Mesenchymal stem cell (in vitro differentiated cells and primary cell): ENCODE measurements around the gene SEC23B.
A peak's percentile ranks its signal among the peaks of the same experiment; 100 is the strongest.
"Not testable (repeated sequence)": the region's sequence is repeated elsewhere in the genome, so short reads cannot be mapped to it uniquely, and the experiment has no call there.

Source experiments
- DNase-seq: peaks from one replicate; pipeline ENCODE4 v3.0.0-alpha.2; 2013
- H2AFZ ChIP-seq: one replicate; pipeline ENCODE4 v1.6.1; 2013; ENCODE audit warnings: low read depth, mild to moderate bottlenecking, control low read depth, inconsistent platforms, low read length, moderate library complexity
- H2AK5ac ChIP-seq: 2 replicates; pipeline ENCODE4 v1.6.1; 2013; ENCODE audit warnings: low read length, moderate library complexity, mild to moderate bottlenecking, inconsistent platforms; ENCODE audit not compliant: severe bottlenecking
- H2BK120ac ChIP-seq: one replicate; pipeline ENCODE4 v1.6.1; 2013; ENCODE audit warnings: low read depth, mild to moderate bottlenecking, inconsistent platforms, low read length, moderate library complexity
- H2BK12ac ChIP-seq, 2 experiments: one replicate each; pipeline ENCODE4 v1.6.1; 2013; ENCODE audit warnings: inconsistent platforms in 2 of 2, low read length in 2 of 2, mild to moderate bottlenecking in 2 of 2, moderate library complexity in 2 of 2, control low read depth in 1 of 2
- H2BK15ac ChIP-seq: one replicate; pipeline ENCODE4 v1.6.1; 2013; ENCODE audit warnings: mild to moderate bottlenecking, low read depth, inconsistent platforms; ENCODE audit not compliant: poor library complexity, severe bottlenecking
- H2BK5ac ChIP-seq: 2 replicates; pipeline ENCODE4 v1.6.1; 2013; ENCODE audit warnings: low read depth, mild to moderate bottlenecking, low read length, control low read depth, inconsistent platforms; ENCODE audit not compliant: poor library complexity, severe bottlenecking
- H3K14ac ChIP-seq, 2 experiments: one replicate each; pipeline ENCODE4 v1.6.1; 2013; ENCODE audit warnings: inconsistent platforms in 2 of 2, low read length in 2 of 2, control low read depth in 1 of 2, mild to moderate bottlenecking in 1 of 2, moderate library complexity in 1 of 2
- H3K18ac ChIP-seq, 2 experiments: one replicate each; pipeline ENCODE4 v1.6.1; 2013; ENCODE audit warnings: inconsistent platforms in 2 of 2, low read length in 2 of 2, control low read depth in 1 of 2, low read depth in 1 of 2, mild to moderate bottlenecking in 1 of 2
- H3K23ac ChIP-seq, 2 experiments: one replicate each; pipeline ENCODE4 v1.6.1; 2013; ENCODE audit warnings: inconsistent platforms in 2 of 2, low read length in 2 of 2, mild to moderate bottlenecking in 2 of 2, moderate library complexity in 2 of 2, control low read depth in 1 of 2
- H3K27ac ChIP-seq: 2 replicates; pipeline ENCODE4 v1.5.1; 2013; ENCODE audit warnings: mild to moderate bottlenecking, moderate library complexity, low read length, control low read depth, inconsistent platforms; ENCODE audit not compliant: poor library complexity, severe bottlenecking
- H3K27me3 ChIP-seq, 2 experiments: 2 replicates each; pipeline versions ENCODE4 v1.6.1 to v1.7.0; 2013; ENCODE audit warnings: low read length in 2 of 2, mild to moderate bottlenecking in 2 of 2, moderate library complexity in 2 of 2, control low read depth in 1 of 2, inconsistent platforms in 1 of 2; ENCODE audit not compliant: control insufficient read depth in 1 of 2, insufficient read depth in 1 of 2
- H3K36me3 ChIP-seq, 2 experiments: 2 replicates each; pipeline versions ENCODE4 v1.6.1 to v1.7.0; 2013; ENCODE audit warnings: low read length in 2 of 2, control low read depth in 1 of 2, inconsistent platforms in 1 of 2, low read depth in 1 of 2, mild to moderate bottlenecking in 1 of 2; ENCODE audit not compliant: insufficient read depth in 2 of 2, control insufficient read depth in 1 of 2
- H3K4ac ChIP-seq, 2 experiments: one replicate each; pipeline ENCODE4 v1.6.1; 2013; ENCODE audit warnings: inconsistent platforms in 2 of 2, low read length in 2 of 2, mild to moderate bottlenecking in 2 of 2, moderate library complexity in 2 of 2, control low read depth in 1 of 2, low read depth in 1 of 2
- H3K4me1 ChIP-seq: 2 replicates; pipeline ENCODE4 v1.6.1; 2013; ENCODE audit warnings: low read depth, low read length, control low read depth; ENCODE audit not compliant: control insufficient read depth, insufficient read depth
- H3K4me2 ChIP-seq: 2 replicates; pipeline ENCODE4 v1.6.1; 2013; ENCODE audit warnings: low read length, mild to moderate bottlenecking, inconsistent platforms; ENCODE audit not compliant: poor library complexity, severe bottlenecking
- H3K4me3 ChIP-seq, 2 experiments: 2 replicates each; pipeline versions ENCODE4 v1.5.1 to v1.7.0; 2013; ENCODE audit warnings: low read length in 2 of 2, mild to moderate bottlenecking in 2 of 2, control low read depth in 1 of 2, low read depth in 1 of 2; ENCODE audit not compliant: insufficient read depth in 1 of 2
- H3K79me1 ChIP-seq: replicated peaks from 2 replicates; pipeline ENCODE4 v1.6.1; 2013; ENCODE audit warnings: mild to moderate bottlenecking, control low read depth, low read length, inconsistent platforms; ENCODE audit not compliant: poor library complexity, severe bottlenecking
- H3K9ac ChIP-seq: 2 replicates; pipeline ENCODE4 v1.7.0; 2013; ENCODE audit warnings: mild to moderate bottlenecking, low read length, moderate library complexity
- H3K9me3 ChIP-seq: 2 replicates; pipeline ENCODE4 v1.7.0; 2013; ENCODE audit warnings: mild to moderate bottlenecking, low read length; ENCODE audit not compliant: control insufficient read depth
- H4K8ac ChIP-seq: one replicate; pipeline ENCODE4 v1.6.1; 2013; ENCODE audit warnings: inconsistent platforms, mild to moderate bottlenecking, low read length, moderate library complexity
- H4K91ac ChIP-seq: one replicate; pipeline ENCODE4 v1.6.1; 2013; ENCODE audit warnings: mild to moderate bottlenecking, low read length, inconsistent platforms
- WGBS: methylation state at CpG from one replicate; pipeline ENCODE4 v1.1.7; 2013; ENCODE audit warnings: mixed read lengths; 5-methylcytosine and 5-hydroxymethylcytosine counted together

SEC23B gene

DNA sequence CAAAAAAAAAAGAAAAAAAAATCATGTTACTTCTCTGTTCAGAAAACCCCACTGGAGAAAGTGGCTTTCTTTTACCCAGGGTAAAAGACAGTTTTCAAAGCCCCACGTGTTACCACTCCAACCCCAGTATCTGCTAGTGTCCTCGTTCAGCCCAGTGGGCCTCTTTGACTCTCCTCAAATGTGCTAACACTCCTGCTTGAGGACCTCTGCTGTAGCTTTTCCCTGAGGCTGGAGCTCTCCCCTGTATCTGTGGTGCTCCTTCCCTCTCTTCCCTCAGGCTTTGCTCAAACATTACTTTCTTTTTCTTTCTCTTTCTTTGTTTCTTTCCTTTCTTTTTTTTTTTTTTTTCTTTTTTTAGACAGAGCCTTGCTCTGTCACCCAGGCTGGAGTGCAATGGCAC lies 15.3 kb downstream of the SEC23B start:
- Histone ChIP-seq H4K8ac (no peak overlapping the region), H3K36me3 (peaks cover 28 to 31% of the 10 kb centered on the region in 2 experiments), H3K4ac (no peak overlapping the region), H3K9ac (no peak overlapping the region), H2AFZ (no peak overlapping the region), H3K23ac (no peak overlapping the region), H3K79me1 (peaks cover 13% of the 10 kb centered on the region), H3K18ac (no peak overlapping the region), H3K9me3 (no peaks in the 10 kb centered on the region), H2BK15ac (no peak overlapping the region), H4K91ac (no peak overlapping the region), H2BK5ac (no peak overlapping the region), H3K14ac (no peak overlapping the region), H2BK120ac (no peak overlapping the region), H2AK5ac (peak overlapping the region; percentile 23), H3K4me3 (no peak overlapping the region), H3K4me2 (no peak overlapping the region), H3K27ac (no peak overlapping the region), H3K4me1 (peaks cover 8% of the 10 kb centered on the region), H3K27me3 (no peaks in the 10 kb centered on the region), H2BK12ac (no peak overlapping the region)
- WGBS: 97% methylated on average over 2 of the region's 2 CpGs
- no peak for DNase-seq

DNA sequence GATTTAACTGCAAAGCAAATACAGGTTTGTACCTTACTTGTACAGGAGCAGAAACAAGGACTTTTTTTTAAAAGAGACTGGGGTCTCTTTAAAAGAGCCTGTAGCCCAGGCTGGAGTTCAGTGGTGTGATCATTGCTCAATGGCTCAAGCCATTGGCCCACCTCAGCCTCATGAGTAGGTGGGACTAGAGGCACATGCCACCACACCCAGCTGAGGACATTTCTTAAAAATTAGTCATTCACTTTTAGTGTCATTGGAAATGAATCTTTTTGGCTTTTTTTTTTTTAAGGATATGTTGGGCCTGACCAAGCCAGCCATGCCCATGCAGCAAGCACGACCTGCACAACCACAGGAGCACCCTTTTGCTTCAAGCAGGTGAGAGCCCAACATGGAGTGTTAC lies 16.9 kb downstream of the SEC23B start:
- no peak overlapping the region for H4K8ac ChIP-seq
- WGBS: 100% methylated on average over 1 of the region's 1 CpG
- no peak overlapping the region for H2AFZ ChIP-seq

DNA sequence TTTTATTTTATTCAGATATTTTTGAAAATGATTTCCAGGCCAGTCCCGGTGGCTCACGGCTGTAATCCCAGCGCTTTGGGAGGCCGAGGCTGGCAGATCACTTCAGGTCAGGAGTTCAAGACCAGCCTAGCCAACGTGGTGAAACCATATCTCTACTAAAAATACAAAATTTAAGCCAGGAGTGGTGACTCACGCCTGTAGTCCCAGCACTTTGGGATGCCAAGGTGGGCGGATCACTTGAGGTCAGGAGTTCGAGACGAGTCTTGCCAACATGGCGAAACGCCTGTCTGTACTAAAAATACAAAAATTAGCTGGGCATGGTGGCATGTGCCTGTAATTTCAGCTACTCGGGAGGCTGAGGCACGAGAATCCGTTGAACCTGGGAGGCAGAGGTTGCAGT lies 19.0 kb downstream of the SEC23B start:
- H3K4ac ChIP-seq, H3K9me3 ChIP-seq, H2AFZ ChIP-seq, H3K27ac ChIP-seq, H3K4me3 ChIP-seq, H3K9ac ChIP-seq, H2BK12ac ChIP-seq, H3K27me3 ChIP-seq, H2BK15ac ChIP-seq, H4K91ac ChIP-seq, DNase-seq, H2BK120ac ChIP-seq, H3K14ac ChIP-seq, H3K23ac ChIP-seq, H2AK5ac ChIP-seq, H3K4me1 ChIP-seq, H4K8ac ChIP-seq, H3K18ac ChIP-seq, H3K4me2 ChIP-seq, H2BK5ac ChIP-seq: not testable (repeated sequence)
- H3K79me1 ChIP-seq: peaks cover 14% of the 10 kb centered on the region
- WGBS: 81% methylated on average over 14 of the region's 14 CpGs
- peaks cover 44 to 56% of the 10 kb centered on the region in 2 experiments for H3K36me3 ChIP-seq

More for the DNA sequence above, 16.9 kb downstream of the SEC23B start:
- peak overlapping the region; percentile 46 for H3K9ac ChIP-seq
- H3K4ac ChIP-seq: no peak overlapping the region
- H3K4me3 ChIP-seq: no peak overlapping the region
- H3K23ac ChIP-seq: no peak overlapping the region
- no peak overlapping the region for H3K27ac ChIP-seq
- H2BK12ac ChIP-seq: no peak overlapping the region
- H3K9me3 ChIP-seq: no peaks in the 10 kb centered on the region
- H2BK15ac ChIP-seq: no peak overlapping the region
- peaks cover 8% of the 10 kb centered on the region for H3K4me1 ChIP-seq
- H2BK120ac ChIP-seq: no peak overlapping the region
- H3K14ac ChIP-seq: no peak overlapping the region
- no peaks in the 10 kb centered on the region for H3K27me3 ChIP-seq
- H3K79me1 ChIP-seq: peaks cover 17% of the 10 kb centered on the region
- H2AK5ac ChIP-seq: no peak overlapping the region
- H2BK5ac ChIP-seq: no peak overlapping the region
- H3K18ac ChIP-seq: no peak overlapping the region
- DNase-seq: peak; percentile 30
- no peak overlapping the region for H3K4me2 ChIP-seq
- no peak overlapping the region for H4K91ac ChIP-seq
- peaks cover 39 to 40% of the 10 kb centered on the region in 2 experiments for H3K36me3 ChIP-seq

DNA sequence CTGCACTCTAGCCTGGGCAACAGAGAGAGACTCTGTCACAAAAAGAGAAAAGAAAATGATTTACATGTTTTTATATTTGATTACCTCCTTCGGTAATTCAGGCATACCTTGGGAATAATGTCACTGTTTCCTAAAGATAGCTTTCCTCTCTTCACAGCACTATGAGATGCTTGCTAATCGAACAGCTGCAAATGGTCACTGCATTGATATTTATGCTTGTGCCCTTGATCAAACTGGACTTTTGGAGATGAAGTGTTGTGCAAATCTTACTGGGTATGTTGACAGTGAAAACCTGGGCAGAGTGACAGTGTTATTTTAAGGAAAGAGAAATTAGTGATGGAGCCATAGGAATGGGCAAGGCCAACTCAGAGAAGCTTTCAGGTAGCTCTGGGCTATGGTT lies 19.6 kb downstream of the SEC23B start:
- Histone ChIP-seq H3K4me3 (no peak overlapping the region), H3K4me2 (no peak overlapping the region), H3K18ac (no peak overlapping the region), H3K14ac (no peak overlapping the region), H4K91ac (no peak overlapping the region), H2AK5ac (no peak overlapping the region), H3K79me1 (peaks cover 15% of the 10 kb centered on the region), H3K23ac (no peak overlapping the region), H2BK15ac (no peak overlapping the region), H3K9ac (peak overlapping the region; percentile 64), H3K4ac (no peak overlapping the region), H2BK12ac (no peak overlapping the region), H3K27ac (no peak overlapping the region), H3K36me3 (peaks cover 46 to 62% of the 10 kb centered on the region in 2 experiments), H4K8ac (no peak overlapping the region), H3K9me3 (no peaks in the 10 kb centered on the region), H3K4me1 (peaks cover 3% of the 10 kb centered on the region), H2BK5ac (no peak overlapping the region), H2BK120ac (no peak overlapping the region), H2AFZ (no peak overlapping the region), H3K27me3 (no peaks in the 10 kb centered on the region)
- no peak for DNase-seq
- 100% methylated on average over 2 of the region's 2 CpGs for WGBS
